ENCODE results near the gene UNK. TPM values are rescaled to one million over a fixed set of nuclear protein-coding genes. Genes with fewer than 3 reads are reported as not detected.

UNK gene
- total and polyA plus RNA-seq, 9 of the 15 experiments (the other 6 are each of a cell fraction or from before 2014, with no cell fraction given): 12.8 to 38.6 (median 24.8) TPM

DNA sequence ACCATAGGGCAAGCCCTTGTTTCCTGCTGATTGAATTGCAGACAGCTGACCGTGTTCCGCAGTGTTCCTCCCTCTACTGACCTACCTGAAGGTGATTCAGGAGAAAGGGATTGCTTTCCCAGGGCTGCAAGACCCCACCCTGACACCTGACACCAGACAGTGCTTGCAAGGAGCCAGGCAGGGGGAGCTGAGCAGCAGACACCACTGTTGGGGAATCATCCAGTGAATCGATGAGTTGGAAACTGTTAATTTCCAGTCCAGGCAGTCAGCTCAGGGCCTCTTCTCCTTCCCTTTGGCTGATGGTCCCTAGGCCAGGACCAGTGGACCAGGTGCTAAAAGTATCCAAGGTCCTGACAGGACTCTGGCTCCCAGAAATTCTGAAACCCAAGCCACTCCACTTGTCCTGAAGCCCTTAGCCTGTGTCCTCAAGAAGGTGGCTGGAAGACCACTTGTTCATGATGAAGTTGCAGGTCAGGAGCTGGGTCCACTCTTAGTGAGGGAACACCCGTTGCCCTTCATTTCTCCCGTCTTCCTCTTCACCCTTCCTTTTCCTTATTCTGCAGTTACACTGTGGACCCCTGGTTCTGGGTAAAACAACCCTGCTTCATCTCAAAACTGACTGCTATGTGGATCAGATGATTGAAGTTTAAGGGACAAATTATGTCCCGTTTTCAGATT is 9.5 kb upstream of the UNK start (continued):
- no peak for TF ChIP-seq ZNF41 (CRISPR knock-in tag; conservative IDR thresholded peaks at IDR 0.05)
- TF ChIP-seq ZZZ3 (IDR thresholded peaks at IDR 0.05): no peak
- TF ChIP-seq ZNF311 (CRISPR knock-in tag; IDR thresholded peaks at IDR 0.05): no peak
- no peak for TF ChIP-seq TARDBP (IDR thresholded peaks at IDR 0.05)
- TF ChIP-seq RB1 (IDR thresholded peaks at IDR 0.05; ENCODE audit: low read depth): no peak
- no peak for TF ChIP-seq ILK (tag; IDR thresholded peaks at IDR 0.05; ENCODE audit: borderline replicate concordance, low read depth)
- TF ChIP-seq, protein P1, sequence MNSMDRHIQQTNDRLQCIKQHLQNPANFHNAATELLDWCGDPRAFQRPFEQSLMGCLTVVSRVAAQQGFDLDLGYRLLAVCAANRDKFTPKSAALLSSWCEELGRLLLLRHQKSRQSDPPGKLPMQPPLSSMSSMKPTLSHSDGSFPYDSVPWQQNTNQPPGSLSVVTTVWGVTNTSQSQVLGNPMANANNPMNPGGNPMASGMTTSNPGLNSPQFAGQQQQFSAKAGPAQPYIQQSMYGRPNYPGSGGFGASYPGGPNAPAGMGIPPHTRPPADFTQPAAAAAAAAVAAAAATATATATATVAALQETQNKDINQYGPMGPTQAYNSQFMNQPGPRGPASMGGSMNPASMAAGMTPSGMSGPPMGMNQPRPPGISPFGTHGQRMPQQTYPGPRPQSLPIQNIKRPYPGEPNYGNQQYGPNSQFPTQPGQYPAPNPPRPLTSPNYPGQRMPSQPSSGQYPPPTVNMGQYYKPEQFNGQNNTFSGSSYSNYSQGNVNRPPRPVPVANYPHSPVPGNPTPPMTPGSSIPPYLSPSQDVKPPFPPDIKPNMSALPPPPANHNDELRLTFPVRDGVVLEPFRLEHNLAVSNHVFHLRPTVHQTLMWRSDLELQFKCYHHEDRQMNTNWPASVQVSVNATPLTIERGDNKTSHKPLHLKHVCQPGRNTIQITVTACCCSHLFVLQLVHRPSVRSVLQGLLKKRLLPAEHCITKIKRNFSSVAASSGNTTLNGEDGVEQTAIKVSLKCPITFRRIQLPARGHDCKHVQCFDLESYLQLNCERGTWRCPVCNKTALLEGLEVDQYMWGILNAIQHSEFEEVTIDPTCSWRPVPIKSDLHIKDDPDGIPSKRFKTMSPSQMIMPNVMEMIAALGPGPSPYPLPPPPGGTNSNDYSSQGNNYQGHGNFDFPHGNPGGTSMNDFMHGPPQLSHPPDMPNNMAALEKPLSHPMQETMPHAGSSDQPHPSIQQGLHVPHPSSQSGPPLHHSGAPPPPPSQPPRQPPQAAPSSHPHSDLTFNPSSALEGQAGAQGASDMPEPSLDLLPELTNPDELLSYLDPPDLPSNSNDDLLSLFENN (IDR thresholded peaks at IDR 0.05; ENCODE audit: low read depth in 2 of 2, low read length in 2 of 2): peak in 1 of 2 experiments; percentile 56; a peak in 2 of 4 replicates
- no peak for TF ChIP-seq CBX1 (IDR thresholded peaks at IDR 0.05; ENCODE audit: low read depth)
- TF ChIP-seq, protein P2, sequence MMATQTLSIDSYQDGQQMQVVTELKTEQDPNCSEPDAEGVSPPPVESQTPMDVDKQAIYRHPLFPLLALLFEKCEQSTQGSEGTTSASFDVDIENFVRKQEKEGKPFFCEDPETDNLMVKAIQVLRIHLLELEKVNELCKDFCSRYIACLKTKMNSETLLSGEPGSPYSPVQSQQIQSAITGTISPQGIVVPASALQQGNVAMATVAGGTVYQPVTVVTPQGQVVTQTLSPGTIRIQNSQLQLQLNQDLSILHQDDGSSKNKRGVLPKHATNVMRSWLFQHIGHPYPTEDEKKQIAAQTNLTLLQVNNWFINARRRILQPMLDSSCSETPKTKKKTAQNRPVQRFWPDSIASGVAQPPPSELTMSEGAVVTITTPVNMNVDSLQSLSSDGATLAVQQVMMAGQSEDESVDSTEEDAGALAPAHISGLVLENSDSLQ (IDR thresholded peaks at IDR 0.05): no peak
- TF ChIP-seq TEAD1 (CRISPR knock-in tag; IDR thresholded peaks at IDR 0.05): peak in 1 of 2 experiments; percentile 71; a peak in 1 of 4 replicates
- peak; percentile 85 for TF ChIP-seq ZC3H4 (CRISPR knock-in tag; IDR thresholded peaks at IDR 0.05; ENCODE audit: borderline replicate concordance)
- TF ChIP-seq, protein P3, sequence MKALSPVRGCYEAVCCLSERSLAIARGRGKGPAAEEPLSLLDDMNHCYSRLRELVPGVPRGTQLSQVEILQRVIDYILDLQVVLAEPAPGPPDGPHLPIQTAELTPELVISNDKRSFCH (CRISPR knock-in tag; IDR thresholded peaks at IDR 0.05): no peak
- TF ChIP-seq, protein P3 (tag; IDR thresholded peaks at IDR 0.05): no peak
- TF ChIP-seq ZNF124 (CRISPR knock-in tag; IDR thresholded peaks at IDR 0.05): no peak
- no peak for TF ChIP-seq NFIX (CRISPR knock-in tag; IDR thresholded peaks at IDR 0.05; ENCODE audit: low read depth)
- TF ChIP-seq ARID1B (IDR thresholded peaks at IDR 0.05): no peak
- TF ChIP-seq SMAD4 (CRISPR knock-in tag; conservative IDR thresholded peaks at IDR 0.05): no peak
- TF ChIP-seq, protein P4, sequence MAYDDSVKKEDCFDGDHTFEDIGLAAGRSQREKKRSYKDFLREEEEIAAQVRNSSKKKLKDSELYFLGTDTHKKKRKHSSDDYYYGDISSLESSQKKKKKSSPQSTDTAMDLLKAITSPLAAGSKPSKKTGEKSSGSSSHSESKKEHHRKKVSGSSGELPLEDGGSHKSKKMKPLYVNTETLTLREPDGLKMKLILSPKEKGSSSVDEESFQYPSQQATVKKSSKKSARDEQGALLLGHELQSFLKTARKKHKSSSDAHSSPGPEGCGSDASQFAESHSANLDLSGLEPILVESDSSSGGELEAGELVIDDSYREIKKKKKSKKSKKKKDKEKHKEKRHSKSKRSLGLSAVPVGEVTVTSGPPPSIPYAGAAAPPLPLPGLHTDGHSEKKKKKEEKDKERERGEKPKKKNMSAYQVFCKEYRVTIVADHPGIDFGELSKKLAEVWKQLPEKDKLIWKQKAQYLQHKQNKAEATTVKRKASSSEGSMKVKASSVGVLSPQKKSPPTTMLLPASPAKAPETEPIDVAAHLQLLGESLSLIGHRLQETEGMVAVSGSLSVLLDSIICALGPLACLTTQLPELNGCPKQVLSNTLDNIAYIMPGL (CRISPR knock-in tag; IDR thresholded peaks at IDR 0.05): peak; percentile 56; the same call in 1 of the 2 replicates
- no peak for TF ChIP-seq CHCHD3 (CRISPR knock-in tag; IDR thresholded peaks at IDR 0.05)
- no peak for TF ChIP-seq NR3C1 (CRISPR knock-in tag; IDR thresholded peaks at IDR 0.05)
- no peak for TF ChIP-seq COPS2 (conservative IDR thresholded peaks at IDR 0.05)
- TF ChIP-seq ZNF707 (CRISPR knock-in tag; conservative IDR thresholded peaks at IDR 0.05): no peak
- TF ChIP-seq ZNF184 (CRISPR knock-in tag; IDR thresholded peaks at IDR 0.05): no peak
- no peak for TF ChIP-seq HDAC2 (IDR thresholded peaks at IDR 0.05)
